ENCODE results near the gene GPR68.

GPR68 gene, protein sequence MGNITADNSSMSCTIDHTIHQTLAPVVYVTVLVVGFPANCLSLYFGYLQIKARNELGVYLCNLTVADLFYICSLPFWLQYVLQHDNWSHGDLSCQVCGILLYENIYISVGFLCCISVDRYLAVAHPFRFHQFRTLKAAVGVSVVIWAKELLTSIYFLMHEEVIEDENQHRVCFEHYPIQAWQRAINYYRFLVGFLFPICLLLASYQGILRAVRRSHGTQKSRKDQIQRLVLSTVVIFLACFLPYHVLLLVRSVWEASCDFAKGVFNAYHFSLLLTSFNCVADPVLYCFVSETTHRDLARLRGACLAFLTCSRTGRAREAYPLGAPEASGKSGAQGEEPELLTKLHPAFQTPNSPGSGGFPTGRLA

DNA sequence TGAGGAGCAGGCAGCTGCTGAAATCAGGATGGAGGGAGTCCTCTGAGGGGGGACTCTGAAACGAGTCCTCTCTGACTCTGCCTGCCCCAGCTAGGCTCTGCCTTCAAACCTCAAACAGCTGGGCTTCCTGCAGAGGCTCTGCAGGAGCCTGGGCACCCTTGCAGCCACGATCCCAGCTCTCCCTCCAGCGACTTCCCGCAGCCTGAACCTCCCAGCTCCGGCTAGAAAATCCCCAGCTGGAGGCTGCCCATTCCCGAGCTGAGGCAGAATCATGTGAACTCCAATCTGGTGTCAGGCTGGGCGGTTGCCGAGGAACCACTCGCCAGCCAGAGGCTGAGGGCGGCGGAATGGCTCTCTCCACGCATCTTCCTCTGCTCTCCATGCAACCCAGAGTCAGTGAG, at the start of gene GPR68:
GPR68 (minus strand) TSS at position 204 of the 401 bp plus-strand sequence. CDS start 9,654 bp downstream, outside the sequence.
- peak; percentile 73 for DNase-seq

DNA sequence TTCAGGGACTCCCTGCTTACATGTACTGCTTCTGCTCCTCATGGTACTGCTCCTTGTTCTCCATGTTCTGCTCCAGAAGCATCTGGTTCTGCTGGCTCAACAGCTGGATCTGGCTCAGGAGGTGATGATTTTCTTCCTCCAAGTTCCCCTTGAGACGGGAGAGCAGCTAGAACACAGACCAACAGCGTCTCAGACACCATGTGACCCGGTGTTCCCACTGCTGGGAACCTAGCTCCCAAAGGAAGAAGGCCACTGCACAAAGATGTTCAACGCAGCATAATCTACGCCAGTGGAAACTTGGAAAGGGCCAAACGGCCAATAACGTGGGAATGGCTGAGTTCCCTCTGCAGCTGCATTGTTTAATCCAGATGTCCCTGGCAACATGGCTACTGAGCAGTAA, 49.6 kb upstream of the GPR68 start:
- DNase-seq = no peak

DNA sequence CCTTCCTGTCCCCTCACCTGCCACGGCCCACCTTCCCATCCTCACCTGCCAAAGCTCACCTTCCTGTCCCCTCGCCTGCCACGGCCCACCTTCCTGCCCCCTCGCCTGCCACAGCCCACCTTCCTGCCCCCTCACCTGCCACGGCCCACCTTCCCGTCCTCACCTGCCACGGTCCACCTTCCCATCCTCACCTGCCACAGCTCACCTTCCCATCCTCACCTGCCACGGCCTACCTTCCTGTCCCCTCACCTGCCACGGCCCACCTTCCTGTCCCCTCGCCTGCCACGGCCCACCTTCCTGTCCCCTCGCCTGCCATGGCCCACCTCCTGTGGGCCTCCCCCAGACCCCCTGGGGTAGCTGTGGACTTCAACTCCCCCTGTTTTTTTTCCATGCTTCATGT, 48.8 kb upstream of the GPR68 start:
- no peak for DNase-seq

DNA sequence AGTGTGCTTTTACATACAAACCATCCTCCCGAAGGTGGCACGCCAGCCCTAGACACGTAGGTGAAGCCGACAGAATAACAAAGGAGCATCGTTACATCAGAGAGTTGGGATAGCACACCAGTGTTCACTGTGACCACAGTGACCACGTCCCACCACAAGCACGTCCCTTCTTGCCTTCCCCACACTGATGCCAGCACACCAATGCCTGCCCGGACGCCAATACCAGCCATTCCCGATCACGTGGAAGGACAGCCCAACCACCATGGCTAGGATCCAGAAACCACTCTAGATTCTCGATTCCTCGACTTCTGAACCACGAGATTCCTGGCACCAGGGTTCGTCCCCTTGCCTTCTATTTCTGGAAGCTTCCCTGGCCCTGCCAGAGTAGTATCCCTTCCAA, 48.0 kb upstream of the GPR68 start:
- DNase-seq = peak; percentile 81

DNA sequence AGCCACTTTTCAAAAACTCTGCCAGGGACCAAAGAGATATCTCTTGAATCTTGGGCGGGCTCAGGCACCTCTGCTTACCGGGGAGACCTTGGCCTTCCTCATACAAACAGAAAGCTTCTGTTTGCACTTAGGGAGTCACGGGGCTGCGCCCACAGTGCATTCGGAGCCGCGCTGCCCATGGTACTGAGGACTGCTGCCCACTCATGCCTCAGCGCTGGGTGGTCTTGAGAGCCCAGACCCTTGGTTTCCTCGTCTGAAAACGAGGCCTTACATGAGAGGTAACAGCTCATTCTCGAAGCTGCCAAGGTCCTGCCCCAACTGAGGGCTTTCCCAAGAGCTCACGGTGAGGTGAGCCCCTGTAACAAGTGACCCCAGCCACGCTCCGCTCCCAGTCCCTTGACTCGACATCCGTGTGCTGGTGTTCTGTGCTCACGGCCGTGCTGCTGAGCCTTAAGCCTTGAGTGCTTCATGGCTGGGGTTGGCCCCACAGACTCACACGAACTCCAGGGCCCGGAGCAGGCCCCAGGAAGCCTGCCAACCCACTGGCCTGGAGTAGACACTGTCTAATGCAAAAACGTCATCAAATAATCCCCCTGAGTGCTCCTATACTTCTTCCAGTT, 47.4 kb upstream of the GPR68 start:
- no peak for DNase-seq

DNA sequence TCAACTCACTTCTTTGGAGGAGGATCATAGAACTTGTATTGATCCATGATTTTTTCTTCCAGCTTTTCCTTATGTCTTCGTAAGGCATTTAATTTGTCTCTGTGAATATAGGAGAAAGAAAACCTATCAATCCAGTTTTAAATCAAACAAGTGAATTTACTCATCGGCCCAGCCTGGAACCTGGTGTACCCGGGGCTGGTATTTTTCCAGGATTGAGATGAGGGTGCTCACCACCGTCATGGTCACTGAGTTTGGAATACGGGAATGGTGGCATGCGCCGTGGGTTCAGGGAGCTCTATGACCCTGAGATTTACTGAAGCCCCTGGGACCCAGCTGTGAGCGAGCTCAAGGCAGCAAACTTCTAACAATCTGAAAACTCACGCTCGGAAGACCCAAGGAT, 46.5 kb upstream of the GPR68 start:
- DNase-seq = no peak

DNA sequence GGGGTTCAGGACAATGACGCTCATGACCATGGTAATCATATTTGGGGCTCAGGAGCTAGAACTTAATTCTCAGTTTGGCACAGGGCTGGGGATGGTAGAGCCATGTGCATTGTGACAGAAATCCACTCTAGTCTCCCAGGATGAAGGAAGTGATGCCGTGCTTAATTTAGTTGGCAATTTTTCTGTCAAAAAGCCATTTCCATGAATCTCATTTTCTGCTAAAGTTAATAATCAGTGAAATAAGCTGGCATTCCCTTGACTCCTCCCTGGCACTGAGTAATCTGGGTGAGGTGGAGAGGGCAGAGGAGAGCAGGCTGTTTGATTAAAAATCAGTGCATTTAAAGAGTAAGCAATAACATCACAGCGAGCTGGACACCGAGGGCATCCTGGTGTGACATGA, 45.0 kb upstream of the GPR68 start:
- no peak for DNase-seq

DNA sequence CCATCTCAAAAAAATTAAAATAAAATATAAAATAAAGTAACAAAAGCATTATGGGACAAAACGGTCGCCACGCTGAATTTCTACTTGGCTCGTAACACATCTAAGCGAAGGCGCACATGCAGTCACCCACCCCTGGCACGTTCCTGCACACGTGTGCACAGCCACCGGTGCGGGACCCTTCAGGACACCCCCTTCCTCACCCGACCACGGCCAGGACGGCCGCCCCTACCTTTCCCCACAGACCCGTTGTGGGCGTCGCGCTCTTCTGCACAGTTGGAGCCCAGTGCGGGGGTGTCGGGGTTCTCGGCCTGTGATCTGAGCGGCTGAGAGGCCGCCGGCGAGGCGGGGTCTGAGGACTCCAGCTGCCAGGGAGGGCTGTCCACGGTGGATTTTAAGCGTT, 44.4 kb upstream of the GPR68 start:
- no peak for DNase-seq

DNA sequence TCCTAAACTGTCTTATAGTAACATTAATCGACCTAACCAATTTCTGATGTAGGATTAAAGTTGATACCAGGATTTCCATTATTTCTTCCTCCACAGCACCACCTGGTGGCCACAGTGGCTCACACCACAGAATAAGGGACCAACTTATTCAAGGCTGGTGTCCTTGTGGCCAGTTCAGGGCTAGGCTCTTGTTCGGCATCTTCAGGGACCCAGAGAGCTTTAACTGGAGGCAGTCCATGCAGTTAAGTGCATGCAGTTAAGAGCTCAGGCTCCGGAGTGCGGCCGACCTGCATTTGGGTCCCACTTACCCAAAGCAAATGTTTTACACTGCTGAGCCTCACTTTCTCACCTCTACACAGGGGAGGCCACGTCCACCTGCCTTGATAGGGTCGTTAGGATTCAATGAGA, 42.0 kb upstream of the GPR68 start:
- DNase-seq = peak; percentile 77

DNA sequence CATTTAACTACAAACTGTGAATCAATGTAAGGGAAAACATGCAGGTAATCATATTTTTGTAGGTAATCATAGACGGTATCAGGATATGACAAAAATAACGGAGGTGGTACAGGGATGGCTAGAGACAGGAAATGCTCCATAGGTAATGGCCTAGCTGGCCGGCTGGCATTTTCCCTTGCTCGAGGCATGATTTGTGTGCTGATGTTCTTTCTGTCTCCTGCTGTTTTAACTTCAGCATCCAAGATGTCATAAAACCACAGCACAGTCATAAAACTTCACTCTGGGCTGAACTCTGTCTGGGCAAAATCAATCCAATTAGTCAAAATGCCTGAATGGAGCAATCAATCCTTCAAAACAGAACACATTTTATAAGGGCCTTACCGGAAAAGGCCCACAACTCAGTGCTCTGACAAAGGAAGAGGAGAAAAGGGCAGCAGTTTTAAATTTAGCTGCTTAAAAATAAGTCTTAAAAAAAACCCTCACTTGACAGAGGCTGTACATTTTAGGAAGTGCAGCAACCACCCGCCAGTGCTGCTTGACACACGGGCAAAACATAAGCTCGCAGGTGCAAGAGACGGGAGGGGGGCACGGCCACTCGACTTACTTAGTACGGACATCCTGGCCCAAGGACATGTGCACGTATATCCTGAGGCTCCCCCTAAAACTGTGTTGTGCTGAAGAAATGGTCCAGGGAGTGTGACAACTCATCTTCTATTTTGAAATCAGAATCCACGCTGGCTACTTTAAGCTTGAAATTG, 40.5 kb upstream of the GPR68 start:
- no peak for DNase-seq

DNA sequence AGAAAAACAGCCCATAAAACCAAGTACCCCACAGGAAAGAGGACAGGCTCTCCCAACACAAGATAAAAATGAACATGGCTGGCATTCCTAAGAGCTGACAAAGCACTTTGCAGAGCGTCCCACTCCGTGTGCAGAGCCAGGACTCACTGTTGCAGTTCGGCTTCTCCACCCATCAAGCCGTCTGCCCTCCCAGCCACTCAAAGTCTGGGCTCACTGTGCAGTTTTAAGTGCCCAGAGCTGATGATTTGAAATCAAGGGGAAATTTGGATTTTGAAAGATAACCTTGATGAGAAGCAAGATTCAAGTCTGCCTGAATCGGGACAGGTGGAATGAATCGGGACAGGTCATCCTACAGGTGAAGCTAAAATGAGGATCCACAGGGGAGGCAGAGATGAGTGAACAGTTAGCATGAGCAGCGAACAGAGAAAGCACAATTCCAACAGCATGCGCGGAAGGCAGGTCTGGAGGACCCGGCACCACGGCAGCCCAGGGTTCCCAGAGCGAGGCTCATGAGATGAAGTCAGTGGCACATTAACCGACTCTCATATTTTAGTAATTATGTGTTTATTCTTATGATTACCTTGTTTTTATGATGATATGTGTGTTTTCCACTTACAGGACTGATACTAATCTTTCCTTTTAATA, 39.8 kb upstream of the GPR68 start:
- DNase-seq = no peak

DNA sequence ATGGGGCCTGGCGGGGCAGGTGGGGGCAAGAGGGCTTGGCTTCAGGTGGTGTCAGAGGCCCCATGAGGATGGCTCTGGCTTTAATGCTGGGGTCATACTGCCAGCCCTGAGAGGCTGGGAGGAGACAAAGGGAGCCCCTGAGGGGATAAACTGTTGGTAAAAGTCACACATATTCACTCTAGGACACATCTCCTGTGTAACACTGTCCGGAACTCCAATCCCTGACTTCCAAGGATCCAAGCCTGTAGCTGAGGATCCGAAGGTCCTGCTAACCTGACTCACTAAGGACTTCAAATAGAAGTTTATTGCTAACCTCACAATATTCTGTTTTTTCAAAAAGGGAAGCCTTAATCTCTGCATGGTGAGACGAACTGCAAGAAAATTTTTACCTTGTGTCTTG, 39.2 kb upstream of the GPR68 start:
- DNase-seq = no peak

DNA sequence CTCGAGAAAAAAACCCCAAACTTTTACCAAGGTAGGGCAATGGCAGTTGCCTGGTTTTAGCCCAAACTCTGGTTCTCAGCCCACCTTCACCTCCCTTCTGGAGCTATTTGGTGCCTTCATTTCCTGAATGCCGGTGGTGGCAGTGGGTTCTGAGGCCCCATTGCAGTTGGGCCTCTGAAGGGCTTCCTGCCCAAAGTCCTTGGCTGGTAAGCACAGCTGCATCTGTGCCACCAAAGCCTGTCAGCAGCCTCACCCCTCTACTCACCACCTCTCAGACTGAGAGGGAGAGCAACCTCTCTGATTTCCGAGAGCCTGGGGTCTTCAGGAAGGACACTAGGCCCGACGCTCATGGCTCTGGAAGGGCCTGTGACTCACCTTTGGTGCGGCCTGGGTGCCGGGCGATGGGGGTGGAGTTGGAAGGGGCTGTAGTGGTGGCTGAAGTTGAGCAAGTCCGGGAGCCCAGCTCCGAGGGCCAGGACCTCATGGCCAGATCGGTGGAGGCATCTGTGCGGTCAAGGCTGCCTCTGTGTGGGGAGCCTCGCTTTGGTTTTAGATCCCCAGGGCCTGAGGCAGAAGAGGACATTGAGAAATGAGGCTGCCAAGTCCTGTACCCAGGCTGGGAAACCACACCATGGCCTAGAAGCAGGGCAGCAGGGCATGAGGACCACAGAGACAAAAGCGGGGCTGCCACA, 38.6 kb upstream of the GPR68 start:
- DNase-seq = no peak

DNA sequence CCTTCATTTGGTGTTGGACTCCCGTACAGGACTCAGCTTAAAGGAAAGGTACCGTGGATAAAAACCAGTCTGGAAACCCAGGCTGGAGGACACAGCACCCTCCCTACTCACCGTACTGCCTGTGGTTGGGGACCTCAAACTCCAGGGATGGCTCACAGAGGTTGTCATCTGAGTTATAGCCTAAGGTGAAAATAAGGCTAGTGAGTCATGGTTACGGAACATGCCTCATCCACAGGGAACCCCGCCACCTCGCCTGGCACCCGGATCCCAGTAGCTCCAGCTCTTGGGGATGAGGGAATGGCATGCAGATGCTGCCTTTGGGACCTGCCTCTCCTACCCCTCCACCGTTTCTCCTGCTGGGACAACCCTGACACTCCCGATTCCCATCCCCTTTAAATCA, 36.8 kb upstream of the GPR68 start:
- no peak for DNase-seq

DNA sequence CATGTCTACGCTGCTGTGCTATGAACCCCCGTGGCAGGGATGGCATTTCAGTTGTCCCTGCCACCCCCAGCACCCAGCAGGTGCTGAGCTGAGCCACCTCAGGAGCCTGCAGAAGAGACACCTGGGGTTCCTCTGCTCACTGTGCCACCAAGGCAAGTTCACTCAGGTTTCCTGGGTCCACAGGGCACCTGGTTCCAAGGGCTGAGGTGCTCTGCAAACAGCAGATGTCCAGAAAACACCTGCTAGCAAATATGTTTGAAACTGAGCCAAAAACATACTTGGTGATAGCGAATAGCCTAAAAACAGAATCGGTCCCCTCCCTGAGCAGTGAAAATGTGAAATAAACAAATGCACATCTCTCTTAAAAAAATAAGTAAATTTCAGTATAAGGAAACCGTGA, 35.6 kb upstream of the GPR68 start:
- no peak for DNase-seq

DNA sequence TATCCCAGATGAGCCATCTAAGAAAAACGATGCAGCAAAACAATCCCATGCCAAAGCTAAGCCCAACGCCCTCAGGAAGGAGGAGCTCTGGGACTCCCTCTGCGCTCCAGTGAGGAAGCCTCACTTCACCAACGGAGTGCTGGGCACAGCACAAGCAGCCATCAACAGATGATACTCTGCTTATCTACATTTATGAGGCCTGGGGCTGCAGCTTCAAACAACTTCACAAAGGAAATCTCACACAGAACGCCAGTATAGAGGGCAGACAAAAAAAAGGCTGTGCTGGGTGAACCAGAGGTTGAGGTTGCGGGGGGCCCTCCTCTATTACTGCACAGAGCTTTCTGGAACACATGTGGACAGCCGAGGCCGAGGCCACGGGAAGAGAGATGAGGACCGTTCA, 34.9 kb upstream of the GPR68 start:
- no peak for DNase-seq

DNA sequence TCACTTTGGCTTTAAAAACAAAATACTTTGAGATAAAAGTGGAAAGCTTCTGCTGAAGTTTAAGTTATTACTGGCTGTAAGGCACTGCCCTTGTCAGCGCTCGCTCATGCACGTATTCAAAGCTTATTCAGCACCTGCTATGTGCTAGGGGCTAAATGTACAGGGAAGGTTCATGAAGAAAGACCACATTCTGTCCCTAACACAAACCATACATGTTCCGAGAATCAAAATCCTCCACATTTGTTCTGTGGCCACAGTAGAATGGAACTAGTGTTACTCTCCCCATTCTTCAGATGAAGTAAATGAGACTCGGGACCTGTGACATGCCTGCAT, 33.8 kb upstream of the GPR68 start:
- DNase-seq = no peak

DNA sequence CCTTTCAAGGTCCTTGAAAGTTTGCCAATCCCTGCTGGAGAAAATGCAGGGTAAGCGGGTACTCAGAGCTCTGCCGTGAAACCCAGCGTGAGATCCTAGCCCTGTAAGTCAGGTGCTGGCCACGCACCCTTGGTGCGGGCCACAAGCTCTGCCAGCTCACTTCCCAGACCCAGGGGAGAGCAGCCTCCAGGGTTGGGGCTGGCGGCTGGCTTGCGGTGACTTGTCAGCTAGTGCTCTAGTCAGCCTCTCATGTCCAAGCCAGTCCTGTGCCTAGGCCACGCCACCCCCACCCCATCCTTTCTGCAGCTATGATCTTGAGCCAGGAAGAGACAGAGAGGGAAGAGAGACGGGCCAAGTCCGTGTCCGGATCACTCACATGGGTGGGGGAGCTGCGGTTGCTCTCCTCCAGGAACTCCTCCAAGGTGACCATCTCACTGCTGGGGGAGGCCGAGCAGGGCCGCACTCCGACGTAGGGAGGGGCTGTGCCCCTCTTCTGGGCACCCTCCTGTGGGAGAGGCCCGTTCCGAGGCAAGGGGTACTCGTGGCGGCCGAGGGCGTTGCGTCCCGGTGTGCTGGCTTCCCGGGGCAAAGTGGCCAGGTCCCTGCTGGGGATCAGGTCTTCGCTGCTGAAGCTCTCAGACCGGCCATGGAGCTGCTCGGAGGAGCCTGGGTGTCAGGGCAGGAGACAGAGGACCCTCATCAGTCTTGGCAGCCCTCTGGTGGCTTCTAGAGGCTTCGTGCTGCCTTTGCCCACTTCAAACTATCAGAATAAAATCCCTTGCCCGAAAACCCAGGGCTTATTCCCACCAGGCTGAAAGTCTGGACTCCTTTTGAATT, 33.3 kb upstream of the GPR68 start:
- no peak for DNase-seq

DNA sequence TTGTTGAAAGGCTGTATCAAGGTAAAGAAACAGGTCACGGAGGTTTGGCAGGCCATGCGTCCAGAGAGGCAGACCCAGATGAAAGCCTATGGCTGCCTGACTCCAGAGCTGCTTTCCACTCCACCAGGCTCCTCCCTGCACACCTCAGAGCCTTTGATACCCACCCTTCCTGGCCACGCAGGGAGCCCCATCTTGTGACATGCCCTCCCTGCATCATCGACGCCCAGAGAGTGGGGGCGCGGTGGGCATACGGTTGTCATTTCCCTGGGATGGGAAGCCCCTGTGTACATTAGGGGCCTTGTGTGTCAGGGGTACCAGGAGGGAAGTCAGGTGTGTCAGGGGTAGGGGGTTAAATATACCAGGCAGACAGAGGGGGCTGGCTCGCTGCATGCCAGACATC, 30.3 kb upstream of the GPR68 start:
- DNase-seq = no peak

DNA sequence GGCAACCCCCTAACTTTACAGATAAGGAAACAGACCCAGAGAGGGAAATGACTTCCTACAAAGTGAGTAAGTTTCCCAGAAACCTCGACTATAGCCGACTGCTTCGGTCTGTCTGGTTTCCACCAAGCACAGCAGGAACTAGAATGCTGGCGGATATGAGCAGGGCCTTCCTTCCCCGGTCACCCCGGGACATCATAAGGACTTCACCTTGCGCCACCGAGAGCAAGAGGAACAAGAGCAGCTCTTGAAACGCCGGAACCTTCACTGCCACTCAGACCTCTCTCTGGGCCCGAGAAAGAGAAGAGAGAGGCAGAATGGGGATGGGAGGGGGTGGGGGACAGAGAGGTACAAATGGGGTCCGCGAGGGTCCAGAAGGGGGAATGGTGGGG, 29.4 kb upstream of the GPR68 start:
- DNase-seq = no peak

DNA sequence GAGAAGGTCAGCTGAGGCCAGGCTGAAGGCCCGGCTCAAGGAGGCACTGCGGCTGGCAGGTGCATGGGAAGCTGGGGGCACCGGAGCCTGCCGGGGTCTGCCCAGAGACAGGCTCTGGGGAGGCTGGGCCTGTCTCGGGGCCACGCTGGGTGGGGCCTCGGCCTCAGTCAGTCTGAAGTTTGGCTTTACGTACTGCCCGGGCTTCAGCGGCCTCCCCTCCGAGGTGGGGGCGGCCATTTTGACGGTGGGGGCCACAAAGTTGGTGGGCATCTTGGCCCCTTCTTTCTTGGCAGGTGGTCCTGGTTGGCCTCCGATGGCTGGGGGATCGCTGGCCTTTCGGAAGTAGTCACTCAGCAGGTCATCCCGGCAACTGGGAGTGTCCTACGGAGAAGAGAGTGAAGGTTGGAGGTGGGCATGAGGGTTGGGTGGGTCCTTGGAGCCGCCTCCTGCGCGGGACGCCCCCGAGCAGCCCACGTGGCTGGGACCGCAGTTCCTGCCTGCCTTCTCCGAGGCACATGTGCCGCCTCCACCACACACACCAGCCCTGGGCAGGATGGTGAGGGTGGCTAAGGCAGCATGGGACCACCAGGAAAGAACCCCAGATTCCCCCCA, 28.9 kb upstream of the GPR68 start:
- no peak for DNase-seq

All from femur (tissue), 1 donor.